GM10248 (cell line): ENCODE results near the gene HDAC4.

ENCODE experiments used
- CTCF ChIA-PET: fragments of 300-600 bp; sonication (Branson Sonifier 250); formaldehyde crosslinking; extraction: SDS; loops from one replicate; lab custom pipeline; 2021; ENCODE audit warnings: antibody characterized with exemption; lab: Yijun Ruan, JAX
- POLR2A ChIA-PET: fragments of 350-650 bp; sonication (Branson Sonifier 250); formaldehyde crosslinking; extraction: SDS; loops from one replicate; lab custom pipeline; 2020; ENCODE audit warnings: antibody characterized with exemption; lab: Yijun Ruan, JAX
- DNase-seq: peaks from one replicate; pipeline ENCODE4 v3.0.0; 2012; ENCODE audit errors: extremely low spot score
- CTCF ChIP-seq: IDR thresholded peaks from 2 replicates; pipeline ENCODE4 v1.5.1; 2012; ENCODE audit warnings: mild to moderate bottlenecking, low read depth; ENCODE audit errors: extremely low read depth, missing control alignments, control extremely low read depth

The HDAC4 gene

DNA sequence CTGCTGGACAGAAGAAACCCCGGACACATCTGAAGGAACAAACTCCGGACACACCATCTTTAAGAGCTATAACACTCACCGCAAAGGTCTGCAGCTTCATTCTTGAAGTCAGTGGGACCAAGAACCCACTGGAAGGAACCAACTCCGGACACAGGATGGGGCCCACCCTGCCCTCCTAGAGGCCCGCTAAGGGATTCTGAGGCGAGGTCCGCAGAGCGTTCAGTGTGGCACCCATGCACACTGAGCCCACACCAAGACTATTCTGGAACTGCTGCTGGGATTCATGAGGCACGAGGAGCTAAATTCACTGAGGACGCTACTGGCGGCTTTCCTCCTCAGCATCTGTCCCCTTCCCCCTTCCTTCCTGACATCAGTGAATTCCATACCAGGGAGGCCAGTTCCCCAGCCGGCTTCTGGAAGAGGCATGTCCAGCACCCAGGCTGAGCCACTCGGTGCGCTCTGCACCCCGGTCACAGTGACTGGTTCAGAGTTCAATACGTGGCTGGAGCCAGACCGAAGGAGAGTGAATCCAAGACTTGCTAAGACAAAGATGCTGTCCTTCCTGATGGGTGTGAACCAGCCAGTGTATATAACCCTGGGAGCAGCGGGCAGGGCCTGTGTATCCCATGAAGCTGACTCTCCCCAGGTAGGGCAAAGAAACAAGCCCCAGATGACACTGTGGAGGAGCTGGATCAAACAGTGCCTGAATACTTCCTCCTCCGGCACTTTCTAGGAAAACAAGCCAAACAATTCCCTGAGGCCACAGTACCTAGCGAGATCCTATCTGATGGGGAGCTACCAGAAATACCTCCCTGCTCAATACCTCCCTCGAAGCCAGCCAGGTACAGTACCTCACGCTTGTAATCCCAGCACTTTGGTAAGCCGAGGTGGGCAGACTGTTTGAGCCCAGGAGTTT, 11.1 kb downstream of the HDAC4 start:
- CTCF ChIA-PET: interaction anchor here (1.2 kb wide), 1 partner anchor 86 kb away, joined by 3 read pairs; no protein-coding TSS in a partner anchor
- POLR2A ChIA-PET: no interaction called here
- DNase-seq: no peak
- TF ChIP-seq CTCF: no peak

DNA sequence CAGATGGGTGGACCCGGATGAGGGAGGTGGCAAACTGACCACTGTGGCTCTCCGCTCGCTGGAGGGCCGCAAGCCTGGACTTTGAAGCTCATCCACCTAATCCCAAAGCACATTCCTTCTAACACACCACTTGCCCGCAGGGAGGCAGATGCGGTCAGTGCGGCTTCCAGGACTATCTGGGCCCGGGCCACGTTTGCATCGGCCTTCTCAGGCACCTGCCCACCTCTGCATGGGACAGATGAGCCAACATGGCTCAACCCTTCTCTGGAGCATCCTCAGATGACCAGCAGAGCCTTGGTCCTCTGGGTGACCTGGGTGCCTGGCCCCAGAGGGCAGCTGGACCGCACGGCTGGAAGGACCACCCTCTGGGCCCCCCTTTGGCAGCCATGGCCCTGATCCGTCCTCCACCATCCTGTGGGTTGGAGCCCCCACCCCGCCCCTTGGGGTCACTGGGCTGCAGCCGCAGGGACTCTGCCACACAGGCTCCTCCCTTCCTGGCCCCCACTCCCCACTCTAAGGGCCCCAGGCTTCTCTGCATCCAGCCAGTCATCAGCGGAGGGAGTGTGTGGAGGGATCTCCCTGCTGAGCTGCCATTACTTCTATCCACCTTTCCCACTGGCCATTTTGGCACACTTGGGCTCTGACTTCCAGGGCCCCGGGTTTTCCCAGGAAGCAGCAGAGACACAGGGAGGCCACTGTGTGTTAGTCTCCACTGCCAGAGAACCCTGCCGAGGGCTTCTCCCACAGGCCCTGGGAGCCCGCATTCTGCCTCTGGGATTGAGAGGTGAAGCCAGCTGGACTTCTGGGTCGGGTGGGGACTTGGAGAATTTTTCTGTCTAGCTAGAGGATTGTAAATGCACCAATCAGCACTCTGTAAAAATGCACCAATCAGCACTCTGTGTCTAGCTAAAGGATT, 12.3 kb downstream of the HDAC4 start:
- no peak for TF ChIP-seq CTCF
- DNase-seq: no peak
- ChIA-PET CTCF (no interaction called here), POLR2A (no interaction called here)

DNA sequence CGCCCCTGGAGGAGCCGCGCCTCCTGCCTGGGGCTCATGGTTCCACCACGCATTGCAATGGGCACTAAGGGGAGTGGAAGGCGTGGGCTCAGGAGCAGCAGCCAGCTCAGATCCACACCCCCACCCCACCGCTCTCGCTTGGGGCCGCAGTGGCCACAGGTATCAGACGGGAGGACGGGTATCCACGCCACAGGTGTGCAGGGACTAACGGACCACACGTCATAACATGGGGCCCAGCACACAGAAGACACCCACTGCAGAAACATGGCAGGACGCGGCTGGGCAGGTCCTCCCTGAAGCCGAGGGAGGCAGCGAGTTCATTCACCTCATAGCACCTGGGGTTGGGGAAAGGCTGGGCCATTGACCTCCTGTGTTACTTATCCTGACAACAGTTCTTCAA, 13.0 kb downstream of the HDAC4 start:
- TF ChIP-seq CTCF: no peak
- no peak for DNase-seq
- POLR2A ChIA-PET: no interaction called here
- CTCF ChIA-PET: no interaction called here

DNA sequence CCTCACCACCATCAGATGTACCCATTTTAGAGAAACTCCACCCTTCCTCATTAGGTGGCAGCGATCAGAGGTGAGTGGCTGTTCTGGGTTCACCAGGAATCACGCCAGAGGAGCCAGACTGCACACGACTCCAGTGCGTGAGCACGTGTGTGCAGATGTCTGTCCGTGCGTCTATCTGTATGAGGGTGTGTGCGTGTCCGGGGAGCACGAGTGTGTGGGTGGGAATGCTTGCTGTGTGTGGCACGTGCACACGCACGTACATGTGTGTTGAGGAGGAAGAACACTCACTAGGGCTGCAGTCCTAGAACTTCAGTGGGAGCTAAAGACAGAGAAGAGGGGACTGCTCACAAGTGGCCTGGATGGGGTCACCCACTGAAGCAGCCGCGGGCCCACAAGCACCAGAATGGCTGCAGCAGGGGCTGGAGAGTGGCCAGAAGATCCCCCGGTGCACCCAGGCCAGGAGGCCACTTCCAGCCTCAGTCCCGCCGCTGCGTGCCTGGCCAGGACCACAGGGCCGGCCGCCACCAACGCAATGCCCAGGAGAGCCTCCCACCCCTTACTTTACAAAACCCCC, 13.9 kb downstream of the HDAC4 start:
- ChIA-PET CTCF (no interaction called here), POLR2A (no interaction called here)
- no peak for TF ChIP-seq CTCF
- DNase-seq: no peak

DNA sequence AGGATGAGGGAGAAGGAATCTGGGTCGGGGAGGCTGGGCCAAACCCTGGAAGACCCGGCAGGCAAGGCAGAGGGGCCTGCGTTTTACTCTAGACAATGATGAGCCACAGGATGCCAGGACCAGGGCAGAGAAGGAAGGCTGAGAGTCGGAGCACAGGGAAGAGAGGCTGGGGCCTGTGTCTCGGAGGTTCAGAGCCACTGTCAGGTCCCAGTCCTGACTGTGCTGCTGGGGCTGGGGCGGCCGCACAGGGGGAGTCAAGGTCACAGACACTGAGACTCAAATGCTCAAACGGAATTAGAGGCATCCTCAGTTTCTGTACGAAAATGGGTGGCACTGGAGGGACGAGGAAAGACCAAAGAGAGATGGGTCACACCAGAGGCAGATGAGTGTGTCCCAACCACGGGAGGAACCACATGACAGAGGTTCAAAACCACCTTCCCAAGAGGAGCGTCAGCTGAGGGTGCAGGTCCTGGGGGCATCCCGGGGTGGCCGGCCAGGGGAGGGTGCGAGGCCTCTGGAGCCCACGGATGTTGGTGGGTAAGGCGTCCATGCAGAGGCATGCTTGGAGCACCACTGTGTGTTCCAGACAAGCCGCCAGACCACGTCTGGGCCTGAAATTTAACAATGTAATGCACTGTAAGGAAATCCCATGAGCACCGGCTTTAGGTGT, 14.7 kb downstream of the HDAC4 start:
- CTCF ChIA-PET: no interaction called here
- no peak for DNase-seq
- no peak for TF ChIP-seq CTCF
- POLR2A ChIA-PET: no interaction called here
